Endothelial cell of umbilical vein (primary cell): ENCODE measurements around the gene LCN9. TPM values are rescaled to one million over a fixed set of nuclear protein-coding genes. Genes with fewer than 3 reads are reported as not detected.

Experiments
- BruUV-seq: library from RNA; stranded (reverse); fragments of 400-500 nt; replicated peaks from 2 replicates; lab custom pipeline; 2021; lab: Mats Ljungman, UMichigan
- CTCF ChIA-PET: fragments of 300-600, 350-600 bp; sonication (Branson Sonifier 250); formaldehyde crosslinking; loops from one replicate; lab custom pipeline; 2021; ENCODE audit warnings: antibody characterized with exemption, inconsistent platforms; lab: Charles Lee
- POLR2A ChIA-PET: fragments of 300-600, 350-600 bp; sonication (Branson Sonifier 250); formaldehyde crosslinking; loops from one replicate; lab custom pipeline; 2021; ENCODE audit warnings: antibody characterized with exemption, inconsistent platforms; lab: Charles Lee
- DNase-seq: peaks from one replicate; pipeline ENCODE4 v3.0.0-alpha.2; 2011; ENCODE audit warnings: low read depth, low spot score
- FAIRE-seq: peaks from 2 replicates; lab custom pipeline; 2011; peaks lifted over from hg19 to GRCh38; lab: Jason Lieb, UNC
- H2AFZ ChIP-seq: 2 replicates; pipeline ENCODE4 v1.6.0; 2012; ENCODE audit warnings: low read depth, low read length, control low read depth, inconsistent platforms
- H3K27ac ChIP-seq: 2 replicates; pipeline ENCODE4 v1.5.1; 2011; ENCODE audit warnings: low read depth, mild to moderate bottlenecking, control low read depth, low read length, moderate library complexity; ENCODE audit not compliant: insufficient read depth
- H3K27me3 ChIP-seq, 2 experiments: 2 replicates each; pipeline versions ENCODE4 v1.6.0 to v1.6.1; 2011; ENCODE audit warnings: low read length in 2 of 2, mixed read lengths in 1 of 2; ENCODE audit not compliant: control insufficient read depth in 2 of 2, insufficient read depth in 2 of 2
- H3K36me3 ChIP-seq, 2 experiments: 2 replicates in 1 of 2; 3 replicates in 1 of 2; pipeline ENCODE4 v1.5.1; 2011; ENCODE audit warnings: low read length in 2 of 2, mild to moderate bottlenecking in 1 of 2, moderate library complexity in 1 of 2; ENCODE audit not compliant: control insufficient read depth in 2 of 2, insufficient read depth in 2 of 2; ENCODE audit errors: extremely low read depth in 1 of 2
- H3K4me1 ChIP-seq: 3 replicates; pipeline ENCODE4 v1.5.1; 2011; ENCODE audit warnings: mild to moderate bottlenecking, low read length; ENCODE audit not compliant: control insufficient read depth, insufficient read depth; ENCODE audit errors: extremely low read depth
- H3K4me2 ChIP-seq: 2 replicates; pipeline ENCODE4 v1.6.1; 2011; ENCODE audit warnings: low read length, control low read depth, mixed read lengths; ENCODE audit not compliant: insufficient read depth
- H3K4me3 ChIP-seq, 3 experiments: fragments of 200-600 bp in 1 of 3; sonication (generic), shearing (Covaris generic) in 1 of 3; replicated peaks in 1 of 3; 2 replicates each; pipeline ENCODE4 v1.5.1; 2011 to 2016; ENCODE audit warnings: control low read depth in 3 of 3, low read length in 3 of 3, mild to moderate bottlenecking in 2 of 3, inconsistent platforms in 1 of 3, low read depth in 1 of 3, moderate library complexity in 1 of 3; ENCODE audit not compliant: insufficient read depth in 1 of 3
- H3K79me2 ChIP-seq: 2 replicates; pipeline ENCODE4 v1.6.0; 2012; ENCODE audit warnings: low read length, inconsistent platforms; ENCODE audit not compliant: control insufficient read depth, insufficient read depth
- H3K9ac ChIP-seq: replicated peaks from 2 replicates; pipeline ENCODE3; 2011; ENCODE audit warnings: low read length, control low read depth; ENCODE audit not compliant: insufficient read depth; ENCODE audit errors: extremely low read depth
- H3K9me1 ChIP-seq: replicated peaks from 3 replicates; pipeline ENCODE4 v1.6.0; 2011; ENCODE audit warnings: mild to moderate bottlenecking, low read length; ENCODE audit not compliant: control insufficient read depth, insufficient read depth; ENCODE audit errors: extremely low read depth
- H3K9me3 ChIP-seq: replicated peaks from 2 replicates; pipeline ENCODE4 v1.5.1; 2012; ENCODE audit warnings: low read length, inconsistent platforms; ENCODE audit not compliant: control insufficient read depth, insufficient read depth
- H4K20me1 ChIP-seq: replicated peaks from 2 replicates; pipeline ENCODE3; 2011; ENCODE audit warnings: mild to moderate bottlenecking, low read length; ENCODE audit not compliant: control insufficient read depth, insufficient read depth; ENCODE audit errors: extremely low read depth
- CTCF ChIP-seq, 2 donors: IDR thresholded peaks; 1 replicate in 1 of 2; 2 replicates in 1 of 2; pipeline ENCODE4 v1.5.1; 2011; ENCODE audit warnings: low read length in 2 of 2, mild to moderate bottlenecking in 2 of 2, moderate library complexity in 2 of 2, control low read depth in 1 of 2, inconsistent platforms in 1 of 2, low read depth in 1 of 2; ENCODE audit not compliant: insufficient read depth in 1 of 2; ENCODE audit errors: extremely low read depth in 1 of 2
- EZH2 ChIP-seq: IDR thresholded peaks from 2 replicates; pipeline ENCODE4 v1.6.1; 2012; ENCODE audit warnings: borderline replicate concordance, low read depth, mild to moderate bottlenecking, moderate library complexity, low read length, inconsistent platforms; ENCODE audit not compliant: severe bottlenecking
- FOS ChIP-seq: IDR thresholded peaks from 2 replicates; pipeline ENCODE4 v1.6.1; 2011; ENCODE audit warnings: mild to moderate bottlenecking, low read length, moderate library complexity, borderline replicate concordance; ENCODE audit not compliant: insufficient read depth
- GATA2 ChIP-seq: IDR thresholded peaks from 2 replicates; pipeline ENCODE4 v1.7.0; 2011; ENCODE audit warnings: low read depth, mild to moderate bottlenecking, moderate library complexity, mixed read lengths, low read length; ENCODE audit not compliant: insufficient read length, insufficient read depth
- JUN ChIP-seq: IDR thresholded peaks from 2 replicates; pipeline ENCODE4 v1.6.1; 2011; ENCODE audit warnings: borderline replicate concordance, low read depth; ENCODE audit not compliant: insufficient read length, insufficient read depth
- MAX ChIP-seq: IDR thresholded peaks from 2 replicates; pipeline ENCODE4 v1.6.1; 2011; ENCODE audit not compliant: insufficient read depth, insufficient read length
- MYC ChIP-seq: IDR thresholded peaks from one replicate; pipeline ENCODE4 v1.6.1; 2011; ENCODE audit warnings: mild to moderate bottlenecking, low read depth, low read length
- POLR2A ChIP-seq: IDR thresholded peaks from 2 replicates; pipeline ENCODE4 v1.6.1; 2012; ENCODE audit warnings: low read depth, mild to moderate bottlenecking, control low read depth, low read length
- POLR2AphosphoS5 ChIP-seq: IDR thresholded peaks from 2 replicates; pipeline ENCODE4 v1.6.1; 2012; ENCODE audit warnings: low read depth, mild to moderate bottlenecking, control low read depth, low read length, moderate library complexity; ENCODE audit not compliant: insufficient read depth
- dilution Hi-C: fragments of 300-500 bp; cut with MboI; formaldehyde crosslinking; loops from one replicate; pipeline ENCODE4 v1.15.0; 2019; ENCODE audit warnings: low sequenced_read_pairs; ENCODE audit not compliant: extremely low pct_ligation_motif_present
- intact Hi-C: fragments of 100-400 bp; cut with micrococcal nuclease; formaldehyde crosslinking; loops from one replicate; pipeline ENCODE4 v1.10.0; 2022
- polyA plus RNA-seq, 4 experiments: library from polyadenylated mRNA; depleted of rRNA in 3 of 4; stranded (reverse) in 3 of 4; unstranded in 1 of 4; fragments of >200 nt; gene quantifications; 2 replicates each; pipeline versions ENCODE4 v1.2.1 to v1.2.3, GENCODE V29; 2011 to 2012; ENCODE audit warnings: missing spikeins in 1 of 4
- total RNA-seq: library from RNA; stranded (reverse); gene quantifications from 2 replicates; pipeline ENCODE4 v1.2.3, GENCODE V29; 2021

Gene LCN9
- total and polyA plus RNA-seq, 2 donors (not counting 3 experiments of a cell fraction or from before 2014, with no cell fraction given) = not detected

GRCh38 chr9:135617538-135617900 is 45.6 kb upstream of the LCN9 start:
- no peak overlapping the region for H3K4me3 ChIP-seq
- H4K20me1 ChIP-seq = no peaks in the 10 kb centered on the region
- no peaks in the 10 kb centered on the region for H3K27me3 ChIP-seq
- no peaks in the 10 kb centered on the region for H3K36me3 ChIP-seq
- no peaks in the 10 kb centered on the region for H3K9me1 ChIP-seq
- intact Hi-C loops = no loop called here
- TF ChIP-seq POLR2AphosphoS5 = no peak
- TF ChIP-seq FOS = no peak
- TF ChIP-seq POLR2A = no peak
- TF ChIP-seq MYC = no peak
- TF ChIP-seq EZH2 = no peak
- no peak for TF ChIP-seq MAX
- H2AFZ ChIP-seq = no peak overlapping the region
- no peaks in the 10 kb centered on the region for H3K4me1 ChIP-seq
- ChIA-PET CTCF (interaction anchor here (1.1 kb wide), 1 partner anchor 15 kb away, joined by 3 read pairs; no protein-coding TSS in a partner anchor), POLR2A (no interaction called here)
- no peak overlapping the region for H3K9ac ChIP-seq
- no peak overlapping the region for H3K27ac ChIP-seq
- dilution Hi-C loops = no loop called here
- no peaks in the 10 kb centered on the region for H3K9me3 ChIP-seq
- no peak for FAIRE-seq
- BruUV-seq = no TSS peak
- no peak overlapping the region for H3K4me2 ChIP-seq
- H3K79me2 ChIP-seq = no peaks in the 10 kb centered on the region
- no peak for DNase-seq

DNA sequence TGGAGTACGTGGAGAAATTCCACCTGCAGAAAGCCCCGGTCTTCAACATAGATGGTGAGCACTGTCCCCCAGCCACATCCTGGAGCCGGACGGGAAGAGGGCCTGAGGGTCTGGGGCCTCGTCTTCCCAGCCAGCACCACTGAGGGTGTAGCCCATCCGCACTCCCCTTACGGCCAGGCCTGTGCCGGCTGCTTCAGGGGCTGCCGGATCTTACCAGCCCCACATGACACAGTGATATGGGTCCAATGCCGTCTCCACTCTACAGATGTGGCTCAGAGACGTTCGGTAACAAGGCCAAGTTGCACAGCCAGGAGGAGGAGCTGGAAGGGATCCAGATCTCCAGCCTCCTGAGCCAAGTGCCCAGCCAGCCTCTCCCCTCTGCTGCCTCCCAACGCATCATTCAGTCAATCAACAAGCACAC is 45.1 kb upstream of the LCN9 start:
- POLR2A ChIA-PET = no interaction called here
- TF ChIP-seq POLR2AphosphoS5 = no peak
- TF ChIP-seq POLR2A = no peak
- no peak for TF ChIP-seq JUN
- no peak for TF ChIP-seq CTCF (IDR thresholded peaks at IDR 0.05; ENCODE audit: extremely low read depth in 1 of 2, insufficient read depth in 1 of 2, low read depth in 1 of 2, low read length in 2 of 2)
- no peak for TF ChIP-seq MYC
- TF ChIP-seq MAX = no peak
- no peak for TF ChIP-seq GATA2
- TF ChIP-seq EZH2 = no peak
- TF ChIP-seq FOS = no peak
- no peak overlapping the region for H2AFZ ChIP-seq

More for the DNA sequence above, 45.1 kb upstream of the LCN9 start:
- dilution Hi-C loops = no loop called here
- H3K4me1 ChIP-seq = no peaks in the 10 kb centered on the region
- H3K4me2 ChIP-seq = no peak overlapping the region
- no peak overlapping the region for H3K27ac ChIP-seq
- no peaks in the 10 kb centered on the region for H3K9me1 ChIP-seq
- H4K20me1 ChIP-seq = no peaks in the 10 kb centered on the region
- H3K9me3 ChIP-seq = no peaks in the 10 kb centered on the region
- BruUV-seq = no TSS peak
- no peaks in the 10 kb centered on the region for H3K27me3 ChIP-seq
- H3K9ac ChIP-seq = no peak overlapping the region
- H3K4me3 ChIP-seq = no peak overlapping the region
- DNase-seq (no peak), FAIRE-seq (no peak)
- no peaks in the 10 kb centered on the region for H3K79me2 ChIP-seq
- H3K36me3 ChIP-seq = no peaks in the 10 kb centered on the region
- intact Hi-C loops = no loop called here
- CTCF ChIA-PET = no interaction called here
